ENCODE measurements around the gene STK39. TPM values are rescaled to one million over a fixed set of nuclear protein-coding genes. Genes with fewer than 3 reads are reported as not detected.
A peak's percentile ranks its signal among the peaks of the same experiment; 100 is the strongest.

The STK39 gene
- total and polyA plus RNA-seq, 2 experiments from 2014 or later: 3.2 to 14.6 TPM

- Histone ChIP-seq H3K4me2 (ENCODE audit: unreplicated experiment) (no peak overlapping the region), H3K9me2 (ENCODE audit: insufficient read depth) (no peaks in the 10 kb centered on the region), H3K4me3 (no peak overlapping the region), H3K79me2 (ENCODE audit: insufficient read depth) (peaks cover 63% of the 10 kb centered on the region), H3F3A (ENCODE audit: insufficient read depth) (peaks cover 10% of the 10 kb centered on the region), H3K9ac (no peak overlapping the region), H3K4me1 (ENCODE audit: insufficient read depth) (peaks cover 27% of the 10 kb centered on the region), H3K9me3 (ENCODE audit: low read depth) (no peaks in the 10 kb centered on the region), H3K36me3 (ENCODE audit: low read depth) (no peaks in the 10 kb centered on the region), H3K27ac (no peak overlapping the region), H4K20me1 (ENCODE audit: insufficient read depth) (no peaks in the 10 kb centered on the region; the same call in 1 of the 2 replicates), H3K27me3 (replicated peaks; ENCODE audit: insufficient read depth) (no peaks in the 10 kb centered on the region), H2AFZ (no peak overlapping the region)
- 81 to 82% methylated on average over 2 of the region's 2 CpGs for WGBS, 2 experiments (ENCODE audit: low coverage in 1 of 2, low lambda C conversion rate in 2 of 2, missing lambda C conversion rate in 2 of 2)
- in situ Hi-C loops (cut with MboI): no loop called here
- no peak for TF ChIP-seq EZH2phosphoT487 (IDR thresholded peaks at IDR 0.05; ENCODE audit: insufficient read depth, low read depth)
- no peak for TF ChIP-seq EZH2 (IDR thresholded peaks at IDR 0.05; ENCODE audit: insufficient read depth, poor library complexity, severe bottlenecking)
- DNase-seq: no peak
Observed at GRCh38 chr2:168188002-168188401, 59.4 kb downstream of the STK39 start.

- H3K9me3 ChIP-seq (ENCODE audit: low read depth): no peaks in the 10 kb centered on the region
- no peaks in the 10 kb centered on the region for H3K27me3 ChIP-seq (replicated peaks; ENCODE audit: insufficient read depth)
- H3K27ac ChIP-seq: no peak overlapping the region
- H3K4me2 ChIP-seq (ENCODE audit: unreplicated experiment): no peak overlapping the region
- no peak for TF ChIP-seq EZH2 (IDR thresholded peaks at IDR 0.05; ENCODE audit: insufficient read depth, poor library complexity, severe bottlenecking)
- no peak for TF ChIP-seq EZH2phosphoT487 (IDR thresholded peaks at IDR 0.05; ENCODE audit: insufficient read depth, low read depth)
- no peaks in the 10 kb centered on the region for H3K9me2 ChIP-seq (ENCODE audit: insufficient read depth)
- peaks cover 10% of the 10 kb centered on the region for H3F3A ChIP-seq (ENCODE audit: insufficient read depth)
- DNase-seq: no peak
- peaks cover 27% of the 10 kb centered on the region for H3K4me1 ChIP-seq (ENCODE audit: insufficient read depth)
- H3K4me3 ChIP-seq: no peak overlapping the region
- H4K20me1 ChIP-seq (ENCODE audit: insufficient read depth): no peaks in the 10 kb centered on the region; the same call in 1 of the 2 replicates
- no peak overlapping the region for H2AFZ ChIP-seq
- WGBS, 2 experiments (ENCODE audit: low coverage in 1 of 2, low lambda C conversion rate in 2 of 2, missing lambda C conversion rate in 2 of 2): 95 to 99% methylated on average over 2 of the region's 2 CpGs
- H3K36me3 ChIP-seq (ENCODE audit: low read depth): no peaks in the 10 kb centered on the region
- no peak overlapping the region for H3K9ac ChIP-seq
- H3K79me2 ChIP-seq (ENCODE audit: insufficient read depth): peaks cover 71% of the 10 kb centered on the region
- in situ Hi-C loops (cut with MboI): no loop called here
Observed at GRCh38 chr2:168186452-168186851, 60.9 kb downstream of the STK39 start.

- H3K4me1 ChIP-seq (ENCODE audit: insufficient read depth): peaks cover 24% of the 10 kb centered on the region
- no peak overlapping the region for H3K4me3 ChIP-seq
- no peak overlapping the region for H3K4me2 ChIP-seq (ENCODE audit: unreplicated experiment)
- H4K20me1 ChIP-seq (ENCODE audit: insufficient read depth): no peaks in the 10 kb centered on the region; the same call in 1 of the 2 replicates
- TF ChIP-seq EZH2 (IDR thresholded peaks at IDR 0.05; ENCODE audit: insufficient read depth, poor library complexity, severe bottlenecking) (no peak), EZH2phosphoT487 (IDR thresholded peaks at IDR 0.05; ENCODE audit: insufficient read depth, low read depth) (no peak)
- in situ Hi-C loops (cut with MboI): no loop called here
- H3K27me3 ChIP-seq (replicated peaks; ENCODE audit: insufficient read depth): no peaks in the 10 kb centered on the region
- no peaks in the 10 kb centered on the region for H3K9me3 ChIP-seq (ENCODE audit: low read depth)
- H3K27ac ChIP-seq: no peak overlapping the region
- no peak for DNase-seq
- H2AFZ ChIP-seq: no peak overlapping the region
- H3K9me2 ChIP-seq (ENCODE audit: insufficient read depth): no peaks in the 10 kb centered on the region
- H3K36me3 ChIP-seq (ENCODE audit: low read depth): no peaks in the 10 kb centered on the region
- no peak overlapping the region for H3K9ac ChIP-seq
- H3F3A ChIP-seq (ENCODE audit: insufficient read depth): peaks cover 10% of the 10 kb centered on the region
- H3K79me2 ChIP-seq (ENCODE audit: insufficient read depth): peaks cover 71% of the 10 kb centered on the region
Observed at GRCh38 chr2:168185583-168186274, 61.7 kb downstream of the STK39 start.

GRCh38 chr2:168184681-168185513 lies 62.5 kb downstream of the STK39 start:
- Histone ChIP-seq H3K4me1 (ENCODE audit: insufficient read depth) (peaks cover 16% of the 10 kb centered on the region), H3K4me3 (no peak overlapping the region), H3K36me3 (ENCODE audit: low read depth) (no peaks in the 10 kb centered on the region), H3K9ac (no peak overlapping the region), H2AFZ (no peak overlapping the region), H3K4me2 (ENCODE audit: unreplicated experiment) (no peak overlapping the region), H4K20me1 (ENCODE audit: insufficient read depth) (no peaks in the 10 kb centered on the region; the same call in 1 of the 2 replicates), H3F3A (ENCODE audit: insufficient read depth) (peaks cover 10% of the 10 kb centered on the region; the same call in 1 of the 2 replicates), H3K9me2 (ENCODE audit: insufficient read depth) (no peaks in the 10 kb centered on the region), H3K27me3 (replicated peaks; ENCODE audit: insufficient read depth) (no peaks in the 10 kb centered on the region), H3K79me2 (ENCODE audit: insufficient read depth) (peaks cover 67% of the 10 kb centered on the region), H3K9me3 (ENCODE audit: low read depth) (no peaks in the 10 kb centered on the region), H3K27ac (no peak overlapping the region)
- 86 to 88% methylated on average over 4 of the region's 4 CpGs for WGBS, 2 experiments (ENCODE audit: low coverage in 1 of 2, low lambda C conversion rate in 2 of 2, missing lambda C conversion rate in 2 of 2)
- in situ Hi-C loops (cut with MboI): no loop called here
- peak; percentile 19 for DNase-seq
- TF ChIP-seq EZH2phosphoT487 (IDR thresholded peaks at IDR 0.05; ENCODE audit: insufficient read depth, low read depth) (no peak), EZH2 (IDR thresholded peaks at IDR 0.05; ENCODE audit: insufficient read depth, poor library complexity, severe bottlenecking) (no peak)

Measured in GM23248 (cell line).